Measurements from ENCODE around the gene ADAMTS19. TPM values are rescaled to one million over a fixed set of nuclear protein-coding genes. Genes with fewer than 3 reads are reported as not detected.

The ADAMTS19 gene
- total and polyA plus RNA-seq, 2 of the 13 experiments (the other 11 are each of a cell fraction or from before 2014, with no cell fraction given), result not detected

DNA sequence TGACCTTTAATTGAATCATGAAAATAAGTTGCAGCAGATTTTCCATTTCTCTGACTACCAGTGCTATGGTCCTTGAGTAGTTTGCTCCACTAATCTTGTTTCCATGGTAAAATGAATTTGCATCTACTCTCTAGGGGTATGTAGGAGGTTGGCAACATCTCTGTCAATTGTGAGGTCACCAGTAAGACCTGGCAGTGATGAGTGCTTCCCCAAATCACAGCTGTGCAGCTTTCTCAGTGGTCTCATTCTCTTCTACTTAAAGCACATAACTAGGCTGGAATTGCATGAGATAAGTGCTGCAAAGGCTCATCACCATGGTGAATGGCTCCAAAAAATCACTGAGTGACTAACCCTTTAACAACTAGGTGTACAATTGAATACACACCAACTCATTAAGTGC is 36.3 kb downstream of the ADAMTS19 start:
- no TSS peak for BruUV-seq (replicated peaks)
- no peak for FAIRE-seq
- POLR2A ChIA-PET, result no interaction called here

DNA sequence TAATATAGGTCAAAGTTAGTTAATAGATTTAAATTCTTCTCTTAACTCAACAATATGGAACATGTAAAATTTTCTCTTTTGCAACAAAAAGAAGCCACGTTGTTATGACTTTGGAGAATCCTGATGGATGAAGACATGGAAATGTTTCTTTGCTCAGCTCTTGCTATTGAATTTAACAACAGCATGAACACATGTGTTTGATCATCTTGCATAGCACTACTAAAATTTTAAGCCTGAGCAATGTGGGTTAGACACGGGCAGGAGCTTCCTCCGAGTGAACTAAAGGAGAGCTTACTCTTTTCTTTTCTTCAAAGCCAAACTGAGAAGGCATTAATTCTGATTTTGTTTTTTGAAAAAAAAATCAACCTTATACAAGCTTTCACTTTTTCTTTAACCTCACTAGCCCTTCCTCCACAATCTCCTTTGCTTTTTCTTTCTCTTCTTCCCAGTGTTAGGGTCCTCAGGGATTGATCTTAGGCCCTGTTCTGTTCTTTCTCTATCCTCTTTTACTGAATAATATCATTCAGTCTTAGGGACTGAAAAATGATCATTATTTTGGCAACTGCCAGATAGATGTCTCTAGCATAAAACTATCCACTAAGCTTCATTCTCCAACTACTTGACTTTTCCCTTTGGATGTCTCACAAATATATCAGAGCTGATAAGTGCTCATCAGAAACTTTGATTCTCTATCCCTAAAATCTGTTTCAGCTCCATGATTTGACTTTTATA is 36.9 kb downstream of the ADAMTS19 start:
- Histone ChIP-seq H3K9me3 (ENCODE audit: low read length) (no peaks in the 10 kb centered on the region), H3K9ac (ENCODE audit: insufficient read depth, low read depth, low read length) (no peak overlapping the region), H3K4me3 (replicated peaks in 1 of 3; ENCODE audit: insufficient read depth in 1 of 3, low read depth in 2 of 3, low read length in 3 of 3) (no peak overlapping the region), H3K36me3 (replicated peaks in 1 of 2; ENCODE audit: control insufficient read depth in 1 of 2, insufficient read depth in 2 of 2, low read length in 2 of 2) (no peaks in the 10 kb centered on the region), H3K4me2 (ENCODE audit: low read depth, low read length) (no peak overlapping the region), H2AFZ (ENCODE audit: low read length) (no peak overlapping the region), H3K79me2 (ENCODE audit: insufficient read depth, low read length) (no peaks in the 10 kb centered on the region), H3K27me3 (ENCODE audit: control insufficient read depth in 1 of 2, insufficient read depth in 2 of 2, low read length in 2 of 2) (no peaks in the 10 kb centered on the region), H3K27ac (ENCODE audit: extremely low read length, insufficient read depth, low read length) (no peak overlapping the region), H4K20me1 (ENCODE audit: insufficient read depth, low read length) (no peaks in the 10 kb centered on the region), H3K4me1 (ENCODE audit: insufficient read depth, low read length) (no peaks in the 10 kb centered on the region)
- ChIA-PET CTCF (ENCODE audit: low intra/inter-chr PET ratio, low total read pairs) (no interaction called here), POLR2A (no interaction called here)
- no TSS peak for BruUV-seq (replicated peaks)
- WGBS (ENCODE audit: low lambda C conversion rate), result 2% methylated on average over 3 of the region's 3 CpGs
- no peak for FAIRE-seq
- in situ Hi-C loops (cut with HindIII; ENCODE audit: extremely low pct_ligation_motif_present, low pct_unique_long_range_greater_than_20kb), result no loop called here
- no peak for DNase-seq (ENCODE audit: low spot score)
- intact Hi-C loops (cut with micrococcal nuclease; ENCODE audit: unreplicated experiment), result no loop called here
- ATAC-seq, result no peak
- TF ChIP-seq ATF7 (IDR thresholded peaks at IDR 0.05), result no peak
- TF ChIP-seq ATF7 (CRISPR knock-in tag; IDR thresholded peaks at IDR 0.05), result no peak
- TF ChIP-seq ZNF264 (CRISPR knock-in tag; IDR thresholded peaks at IDR 0.05), result no peak
- no peak for TF ChIP-seq CCAR2 (optimal IDR thresholded peaks at IDR 0.05; ENCODE audit: low read depth, low read length)
- no peak for TF ChIP-seq ZBTB3 (CRISPR knock-in tag; IDR thresholded peaks at IDR 0.05; ENCODE audit: borderline replicate concordance, low read depth)
- no peak for TF ChIP-seq MTA3 (CRISPR knock-in tag; IDR thresholded peaks at IDR 0.05)
- TF ChIP-seq, protein P1, sequence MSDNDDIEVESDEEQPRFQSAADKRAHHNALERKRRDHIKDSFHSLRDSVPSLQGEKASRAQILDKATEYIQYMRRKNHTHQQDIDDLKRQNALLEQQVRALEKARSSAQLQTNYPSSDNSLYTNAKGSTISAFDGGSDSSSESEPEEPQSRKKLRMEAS (IDR thresholded peaks at IDR 0.05), result no peak
- TF ChIP-seq KDM5B (CRISPR knock-in tag; IDR thresholded peaks at IDR 0.05; ENCODE audit: borderline replicate concordance), result no peak

More for the DNA sequence above, 36.3 kb downstream of the ADAMTS19 start:
- TF ChIP-seq ZNF891 (CRISPR knock-in tag; IDR thresholded peaks at IDR 0.05), result no peak
- no peak for TF ChIP-seq MXD4 (CRISPR knock-in tag; IDR thresholded peaks at IDR 0.05)
- no peak for TF ChIP-seq AGO2 (optimal IDR thresholded peaks at IDR 0.05; ENCODE audit: low read depth, low read length)
- no peak for TF ChIP-seq ERF (CRISPR knock-in tag; IDR thresholded peaks at IDR 0.05)
- TF ChIP-seq, protein P2, sequence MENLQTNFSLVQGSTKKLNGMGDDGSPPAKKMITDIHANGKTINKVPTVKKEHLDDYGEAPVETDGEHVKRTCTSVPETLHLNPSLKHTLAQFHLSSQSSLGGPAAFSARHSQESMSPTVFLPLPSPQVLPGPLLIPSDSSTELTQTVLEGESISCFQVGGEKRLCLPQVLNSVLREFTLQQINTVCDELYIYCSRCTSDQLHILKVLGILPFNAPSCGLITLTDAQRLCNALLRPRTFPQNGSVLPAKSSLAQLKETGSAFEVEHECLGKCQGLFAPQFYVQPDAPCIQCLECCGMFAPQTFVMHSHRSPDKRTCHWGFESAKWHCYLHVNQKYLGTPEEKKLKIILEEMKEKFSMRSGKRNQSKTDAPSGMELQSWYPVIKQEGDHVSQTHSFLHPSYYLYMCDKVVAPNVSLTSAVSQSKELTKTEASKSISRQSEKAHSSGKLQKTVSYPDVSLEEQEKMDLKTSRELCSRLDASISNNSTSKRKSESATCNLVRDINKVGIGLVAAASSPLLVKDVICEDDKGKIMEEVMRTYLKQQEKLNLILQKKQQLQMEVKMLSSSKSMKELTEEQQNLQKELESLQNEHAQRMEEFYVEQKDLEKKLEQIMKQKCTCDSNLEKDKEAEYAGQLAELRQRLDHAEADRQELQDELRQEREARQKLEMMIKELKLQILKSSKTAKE (CRISPR knock-in tag; IDR thresholded peaks at IDR 0.05; ENCODE audit: borderline replicate concordance), result no peak
- no peak for TF ChIP-seq MIER2 (CRISPR knock-in tag; IDR thresholded peaks at IDR 0.05)
- no peak for TF ChIP-seq SNAI1 (CRISPR knock-in tag; IDR thresholded peaks at IDR 0.05; ENCODE audit: borderline replicate concordance)
- TF ChIP-seq HNF4G (IDR thresholded peaks at IDR 0.05; ENCODE audit: borderline replicate concordance, low read depth, low read length), result no peak
- no peak for TF ChIP-seq HNF4G (CRISPR knock-in tag; IDR thresholded peaks at IDR 0.05; ENCODE audit: borderline replicate concordance, low read depth)
- Histone ChIP-seq H4K20me1 (ENCODE audit: insufficient read depth, low read length) (no peaks in the 10 kb centered on the region), H3K4me2 (ENCODE audit: low read depth, low read length) (no peak overlapping the region), H3K27me3 (ENCODE audit: control insufficient read depth in 1 of 2, insufficient read depth in 2 of 2, low read length in 2 of 2) (no peaks in the 10 kb centered on the region), H3K4me1 (ENCODE audit: insufficient read depth, low read length) (no peaks in the 10 kb centered on the region), H3K79me2 (ENCODE audit: insufficient read depth, low read length) (no peaks in the 10 kb centered on the region), H3K36me3 (replicated peaks in 1 of 2; ENCODE audit: control insufficient read depth in 1 of 2, insufficient read depth in 2 of 2, low read length in 2 of 2) (no peaks in the 10 kb centered on the region), H3K27ac (ENCODE audit: extremely low read length, insufficient read depth, low read length) (no peak overlapping the region), H3K9ac (ENCODE audit: insufficient read depth, low read depth, low read length) (no peak overlapping the region), H3K4me3 (replicated peaks in 1 of 3; ENCODE audit: insufficient read depth in 1 of 3, low read depth in 2 of 3, low read length in 3 of 3) (no peak overlapping the region), H3K9me3 (ENCODE audit: low read length) (no peaks in the 10 kb centered on the region), H2AFZ (ENCODE audit: low read length) (no peak overlapping the region)
- ATAC-seq (no peak), DNase-seq (ENCODE audit: low spot score) (no peak)
- CTCF ChIA-PET (ENCODE audit: low intra/inter-chr PET ratio, low total read pairs), result no interaction called here
- intact Hi-C loops (cut with micrococcal nuclease; ENCODE audit: unreplicated experiment), result no loop called here
- in situ Hi-C loops (cut with HindIII; ENCODE audit: extremely low pct_ligation_motif_present, low pct_unique_long_range_greater_than_20kb), result no loop called here

Measured in HepG2 (cell line).